NT2/D1 (cell line): ENCODE results near the gene FGD1.

Experiments used
- DNase-seq: peaks from one replicate; pipeline ENCODE4 v3.0.0-alpha.2; 2011; ENCODE audit warnings: low read depth, low spot score
- H3K27me3 ChIP-seq: 2 replicates; pipeline ENCODE4 v1.6.0; 2011; ENCODE audit warnings: mild to moderate bottlenecking; ENCODE audit not compliant: insufficient read length, insufficient read depth
- H3K36me3 ChIP-seq: 2 replicates; pipeline ENCODE4 v1.6.1; 2011; ENCODE audit warnings: mild to moderate bottlenecking, low read length, mixed read lengths; ENCODE audit not compliant: insufficient read depth, insufficient read length
- H3K4me1 ChIP-seq: 2 replicates; pipeline ENCODE4 v1.5.1; 2011; ENCODE audit not compliant: insufficient read depth, insufficient read length
- H3K4me3 ChIP-seq: 2 replicates; pipeline ENCODE4 v1.5.1; 2011; ENCODE audit warnings: low read depth; ENCODE audit not compliant: insufficient read length
- H3K9ac ChIP-seq: 2 replicates; pipeline ENCODE4 v1.6.0; 2011; ENCODE audit warnings: low read depth; ENCODE audit not compliant: insufficient read length
- H3K9me3 ChIP-seq: 2 replicates; pipeline ENCODE4 v1.5.1; 2011; ENCODE audit warnings: mild to moderate bottlenecking, low read length; ENCODE audit not compliant: insufficient read depth
- SUZ12 ChIP-seq: IDR thresholded peaks from 2 replicates; pipeline ENCODE4 v1.6.1; 2011; ENCODE audit not compliant: insufficient read length, insufficient read depth; ENCODE audit errors: extremely low read depth
- YY1 ChIP-seq: IDR thresholded peaks from 2 replicates; pipeline ENCODE4 v1.6.1; 2011; ENCODE audit not compliant: insufficient read length, insufficient read depth
- ZNF274 ChIP-seq: IDR thresholded peaks from 2 replicates; pipeline ENCODE4 v1.6.1; 2011; ENCODE audit warnings: mild to moderate bottlenecking, low read depth, low read length

FGD1 gene

DNA sequence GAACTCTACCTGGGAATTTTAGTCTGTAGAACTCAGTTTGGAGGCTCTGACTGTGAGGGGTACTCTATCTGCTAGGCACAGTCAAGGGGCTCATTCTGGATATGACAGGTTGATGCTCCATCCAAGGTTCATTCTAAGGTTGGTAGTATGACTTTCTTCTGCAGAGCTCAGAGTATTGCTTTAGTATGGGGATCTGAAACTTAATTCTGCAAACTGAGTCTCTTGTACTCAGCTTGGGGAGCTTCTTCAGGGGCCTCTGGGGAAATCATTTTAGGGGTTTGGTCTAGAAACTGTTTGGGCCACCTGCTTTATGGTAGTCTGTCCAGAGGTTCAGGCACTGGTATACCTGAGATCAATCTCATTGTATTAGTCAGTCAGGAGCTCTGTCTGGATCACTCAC is 65.5 kb downstream of the FGD1 start:
- no peak for TF ChIP-seq SUZ12
- no peak for TF ChIP-seq YY1
- TF ChIP-seq ZNF274, result no peak
- Histone ChIP-seq H3K4me3 (no peak overlapping the region), H3K36me3 (no peaks in the 10 kb centered on the region), H3K27me3 (no peaks in the 10 kb centered on the region), H3K9ac (no peak overlapping the region), H3K4me1 (no peaks in the 10 kb centered on the region), H3K9me3 (no peaks in the 10 kb centered on the region)
- DNase-seq, result no peak

DNA sequence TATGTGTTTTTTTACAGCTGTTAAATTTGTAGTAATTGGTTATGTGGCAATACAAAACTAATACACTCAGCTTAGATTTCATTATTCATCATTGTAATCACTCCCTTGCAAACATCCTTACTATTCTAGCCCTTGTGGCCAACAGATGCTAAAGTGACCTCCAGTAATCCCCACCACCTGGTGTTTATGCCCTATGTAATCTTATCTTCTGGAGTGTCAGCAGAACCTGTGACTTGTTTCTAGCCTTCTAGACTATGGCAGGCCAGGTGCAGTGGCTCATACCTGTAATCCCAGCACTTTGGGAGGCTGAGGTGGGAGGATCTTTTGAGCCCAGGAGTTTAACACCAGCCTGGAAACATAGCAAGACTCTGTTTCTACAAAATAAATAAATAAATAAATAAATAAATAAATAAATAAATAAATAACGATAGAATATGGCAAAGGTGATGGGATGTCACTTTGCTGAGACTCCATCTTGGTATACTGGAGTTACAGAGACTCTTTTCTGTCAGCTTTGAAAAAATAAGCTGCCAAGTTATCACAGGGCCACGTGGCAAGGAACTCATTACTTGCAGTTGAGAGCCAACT is 68.1 kb downstream of the FGD1 start:
- TF ChIP-seq ZNF274 (no peak), SUZ12 (no peak), YY1 (no peak)
- no peak overlapping the region for H3K4me3 ChIP-seq
- no peaks in the 10 kb centered on the region for H3K4me1 ChIP-seq
- no peaks in the 10 kb centered on the region for H3K9me3 ChIP-seq
- no peak overlapping the region for H3K9ac ChIP-seq
- H3K36me3 ChIP-seq, result no peaks in the 10 kb centered on the region
- no peaks in the 10 kb centered on the region for H3K27me3 ChIP-seq
- no peak for DNase-seq

DNA sequence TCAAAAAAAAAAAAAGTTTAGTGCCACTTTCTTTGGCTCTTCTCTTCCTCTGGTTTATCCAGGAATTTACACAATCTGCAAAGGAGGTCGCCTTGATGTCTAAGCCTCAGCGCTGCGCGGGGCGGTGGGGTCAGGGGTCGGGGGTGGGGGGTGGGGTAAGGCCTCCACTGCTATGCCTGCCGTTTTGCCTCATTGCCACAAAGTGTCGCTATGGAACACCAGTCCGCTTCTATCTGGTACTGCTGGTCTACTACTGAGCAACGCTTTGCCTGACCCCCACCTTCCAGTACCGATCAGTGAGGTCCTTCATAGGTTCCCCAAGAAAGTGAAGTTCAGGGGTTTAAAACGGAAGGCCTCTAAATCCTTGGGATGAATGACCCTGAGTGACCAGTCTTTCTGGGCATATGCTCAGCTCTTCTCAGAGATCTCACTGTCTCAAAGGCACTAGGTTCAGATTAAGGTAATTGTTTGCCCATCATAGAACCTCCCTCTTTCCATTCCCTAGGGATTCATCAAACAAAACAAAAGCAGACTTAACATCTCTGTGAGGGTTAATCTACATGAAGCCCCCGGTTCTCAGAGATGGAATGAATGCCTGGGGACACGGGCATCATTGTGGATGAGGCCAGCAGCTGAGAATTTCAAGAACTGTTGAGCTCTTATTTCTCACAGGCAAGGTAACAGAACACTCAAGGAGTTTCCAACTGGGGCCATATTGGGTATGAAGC is 72.7 kb downstream of the FGD1 start:
- Histone ChIP-seq H3K36me3 (no peaks in the 10 kb centered on the region), H3K4me3 (no peak overlapping the region), H3K27me3 (no peaks in the 10 kb centered on the region), H3K9ac (no peak overlapping the region), H3K4me1 (no peaks in the 10 kb centered on the region), H3K9me3 (no peaks in the 10 kb centered on the region)
- DNase-seq, result no peak
- no peak for TF ChIP-seq YY1
- TF ChIP-seq SUZ12, result no peak
- no peak for TF ChIP-seq ZNF274

DNA sequence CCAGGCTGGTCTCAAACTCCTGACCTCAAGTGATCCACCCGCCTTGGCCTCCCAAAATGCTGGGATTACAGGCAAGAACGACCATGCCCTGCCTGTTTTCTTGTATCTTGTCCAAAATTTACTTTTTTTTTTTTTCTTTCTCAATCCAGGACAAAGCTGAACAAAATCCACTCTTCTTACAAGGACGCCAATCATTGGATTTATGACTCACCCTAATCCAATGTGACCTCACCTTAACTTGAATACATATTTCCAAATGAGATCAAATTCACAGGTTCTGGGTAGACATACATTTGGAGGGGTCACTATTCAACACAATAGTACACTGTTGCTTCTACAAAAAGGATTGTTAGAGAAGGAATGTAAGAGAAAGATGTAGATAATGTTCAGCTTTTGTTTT is 73.9 kb downstream of the FGD1 start:
- no peaks in the 10 kb centered on the region for H3K4me1 ChIP-seq
- H3K4me3 ChIP-seq, result no peak overlapping the region
- TF ChIP-seq YY1, result no peak
- no peak for TF ChIP-seq ZNF274
- TF ChIP-seq SUZ12, result no peak
- H3K9me3 ChIP-seq, result no peaks in the 10 kb centered on the region
- no peak overlapping the region for H3K9ac ChIP-seq
- DNase-seq, result no peak
- H3K36me3 ChIP-seq, result no peaks in the 10 kb centered on the region
- H3K27me3 ChIP-seq, result no peaks in the 10 kb centered on the region

DNA sequence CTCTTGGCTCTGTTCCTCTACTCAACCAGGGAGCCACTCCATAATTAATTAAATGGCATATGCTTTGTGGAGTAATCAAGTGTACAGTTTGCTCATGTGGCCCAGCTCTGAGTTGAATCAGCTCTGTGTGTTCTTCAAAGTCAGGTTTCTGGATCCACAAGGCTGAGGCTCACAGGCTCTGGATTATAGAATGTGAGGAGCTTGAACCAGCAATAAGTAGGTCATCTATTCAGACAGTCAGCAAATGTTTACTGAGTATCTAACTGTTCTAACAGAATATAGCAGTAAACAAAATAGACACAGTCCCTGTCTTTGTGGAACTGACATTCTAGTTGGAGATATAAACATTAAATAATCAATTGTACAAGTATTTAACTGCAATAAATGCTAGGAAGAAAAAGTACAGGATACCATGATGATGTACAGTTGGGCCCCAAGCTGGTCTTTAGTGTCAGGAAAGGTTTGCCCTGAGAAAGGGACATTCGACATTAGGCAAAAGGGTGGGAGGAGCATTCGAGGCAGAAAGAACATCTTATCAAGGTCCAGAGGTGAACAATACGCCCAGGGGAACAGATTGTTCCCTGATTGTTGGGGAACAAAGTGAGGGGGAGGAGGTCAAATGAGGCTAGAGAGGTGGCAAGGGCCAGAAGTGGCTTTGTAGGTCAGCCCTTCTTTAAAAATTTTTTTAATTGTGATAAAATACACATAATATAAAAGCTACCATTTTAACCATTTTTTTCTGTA is 76.3 kb downstream of the FGD1 start:
- TF ChIP-seq ZNF274 (no peak), SUZ12 (no peak), YY1 (no peak)
- no peaks in the 10 kb centered on the region for H3K27me3 ChIP-seq
- no peak overlapping the region for H3K9ac ChIP-seq
- H3K4me3 ChIP-seq, result no peak overlapping the region
- no peak for DNase-seq
- no peaks in the 10 kb centered on the region for H3K9me3 ChIP-seq
- no peaks in the 10 kb centered on the region for H3K4me1 ChIP-seq
- H3K36me3 ChIP-seq, result no peaks in the 10 kb centered on the region

DNA sequence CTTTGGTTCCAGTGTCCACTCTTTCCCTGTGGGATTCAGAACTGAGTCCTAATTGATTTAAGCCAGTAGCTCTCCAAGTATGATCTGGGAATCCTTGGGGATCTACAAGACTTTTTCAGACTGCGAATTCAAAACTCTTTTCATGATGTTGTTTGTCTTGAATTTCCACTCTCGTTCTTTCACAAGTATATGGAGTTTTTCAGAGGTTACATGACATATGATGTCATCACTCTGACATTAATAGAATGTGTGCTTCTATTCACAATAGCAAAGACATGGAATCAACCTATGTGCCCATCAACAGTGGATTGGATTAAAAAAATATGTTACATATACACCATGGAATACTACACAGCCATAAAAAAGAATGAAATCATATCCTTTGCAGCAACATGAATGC is 79.1 kb downstream of the FGD1 start:
- no peak overlapping the region for H3K4me3 ChIP-seq
- no peak overlapping the region for H3K9ac ChIP-seq
- H3K4me1 ChIP-seq, result no peaks in the 10 kb centered on the region
- no peaks in the 10 kb centered on the region for H3K36me3 ChIP-seq
- TF ChIP-seq SUZ12 (no peak), ZNF274 (no peak), YY1 (no peak)
- no peak for DNase-seq
- no peaks in the 10 kb centered on the region for H3K9me3 ChIP-seq
- no peaks in the 10 kb centered on the region for H3K27me3 ChIP-seq
